Measurements from ENCODE around the gene FMN1. TPM values are rescaled to one million over a fixed set of nuclear protein-coding genes. Genes with fewer than 3 reads are reported as not detected.

The FMN1 gene
- total and polyA plus RNA-seq, 2 of the 8 experiments (the other 6 are each of a cell fraction or from before 2014, with no cell fraction given) = 0.27 to 3.7 TPM

DNA sequence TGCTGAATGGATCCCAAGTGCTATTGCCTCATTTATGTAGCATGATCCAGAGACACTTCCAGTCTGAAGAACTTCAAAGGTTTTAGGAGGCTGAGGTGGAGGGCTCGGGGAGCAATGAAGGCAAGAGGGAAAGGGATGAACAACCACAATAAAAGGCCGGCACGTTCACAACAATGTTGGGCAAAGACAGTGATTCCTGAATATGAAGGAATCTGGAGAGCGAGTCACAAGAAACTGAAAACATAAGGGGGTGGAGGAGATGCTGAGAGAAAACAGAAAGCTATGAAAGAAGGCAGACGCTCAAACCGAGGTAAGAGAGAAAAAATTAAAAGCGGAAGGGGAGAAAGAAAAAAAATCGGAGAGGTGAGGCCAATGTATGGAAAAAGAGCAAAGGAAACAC lies 356.6 kb downstream of the FMN1 start:
- H2BK15ac ChIP-seq (ENCODE audit: low read length) = no peak overlapping the region
- H3K9ac ChIP-seq (replicated peaks in 1 of 4; ENCODE audit: extremely low read depth in 1 of 4, low read depth in 3 of 4, low read length in 3 of 4) = no peak overlapping the region
- ChIA-PET POLR2A (ENCODE audit: partially characterized antibody) (no interaction called here), CTCF (ENCODE audit: partially characterized antibody) (no interaction called here)
- no peak overlapping the region for H2BK12ac ChIP-seq (ENCODE audit: low read depth, low read length)
- 84% methylated on average over 8 of the region's 8 CpGs; no CpG with 5 or more reads in 1 of the 2 experiments for WGBS, 2 experiments (ENCODE audit: extremely low coverage in 1 of 2, insufficient coverage in 1 of 2, insufficient read length in 1 of 2, insufficient replicate concordance in 2 of 2, low coverage in 1 of 2, low lambda C conversion rate in 2 of 2, missing lambda C conversion rate in 1 of 2)
- no peaks in the 10 kb centered on the region; the same call in 1 of the 2 replicates for H3K23me2 ChIP-seq (ENCODE audit: low read depth, low read length)
- H2AK5ac ChIP-seq (ENCODE audit: low read depth, low read length) = no peak overlapping the region
- H2AFZ ChIP-seq (ENCODE audit: low read length) = no peak overlapping the region
- no peak overlapping the region for H4K8ac ChIP-seq (ENCODE audit: extremely low read depth, insufficient read depth, low read length)
- H3K18ac ChIP-seq (ENCODE audit: extremely low read depth, low read length) = no peak overlapping the region
- H3K23ac ChIP-seq (ENCODE audit: insufficient read length) = no peak overlapping the region
- no peaks in the 10 kb centered on the region for H4K20me1 ChIP-seq (replicated peaks in 1 of 2; ENCODE audit: control insufficient read depth in 1 of 2, insufficient read depth in 2 of 2, low read length in 2 of 2)
- no peaks in the 10 kb centered on the region for H3K79me2 ChIP-seq (ENCODE audit: control insufficient read depth in 1 of 2, insufficient read depth in 2 of 2, low read length in 2 of 2)
- DNase-seq (ENCODE audit: low read depth in 1 of 2, low spot score in 2 of 2) (no peak), FAIRE-seq (no peak)
- no peaks in the 10 kb centered on the region for H3K36me3 ChIP-seq (ENCODE audit: control insufficient read depth in 2 of 4, insufficient read depth in 4 of 4, low read length in 3 of 4)
- H2BK5ac ChIP-seq (ENCODE audit: low read depth, low read length) = no peak overlapping the region
- no peak overlapping the region for H4K5ac ChIP-seq (ENCODE audit: insufficient read length, low read depth, low read length)
- no peak overlapping the region for H3K27ac ChIP-seq (ENCODE audit: low read depth, low read length)
- H3K79me1 ChIP-seq (ENCODE audit: low read depth, low read length) = no peaks in the 10 kb centered on the region
- H4K91ac ChIP-seq (replicated peaks; ENCODE audit: insufficient read length, low read length) = no peak overlapping the region
- no peaks in the 10 kb centered on the region for H3K27me3 ChIP-seq (replicated peaks in 1 of 4; ENCODE audit: control insufficient read depth in 3 of 4, extremely low read depth in 1 of 4, insufficient read depth in 3 of 4, low read length in 3 of 4)
- no peak overlapping the region for H3K4ac ChIP-seq (replicated peaks; ENCODE audit: insufficient read length, low read depth, low read length)
- H3K56ac ChIP-seq (replicated peaks; ENCODE audit: insufficient read length, low read depth, low read length) = no peak overlapping the region
- H3K9me3 ChIP-seq (ENCODE audit: insufficient read depth in 2 of 2, low read depth in 1 of 2, low read length in 1 of 2) = no peaks in the 10 kb centered on the region
- no peak overlapping the region for H3K14ac ChIP-seq (ENCODE audit: insufficient read length)
- H2BK20ac ChIP-seq (ENCODE audit: low read length) = no peak overlapping the region
- H2BK120ac ChIP-seq (replicated peaks; ENCODE audit: low read depth, low read length) = no peak overlapping the region
- no peak overlapping the region for H3K4me3 ChIP-seq (ENCODE audit: extremely low read depth in 1 of 4, insufficient read depth in 2 of 4, low read depth in 3 of 4, low read length in 4 of 4)
- H3K4me2 ChIP-seq (ENCODE audit: insufficient read depth in 1 of 2, low read depth in 2 of 2, low read length in 2 of 2) = no peak overlapping the region
- H3K4me1 ChIP-seq (replicated peaks in 1 of 4; ENCODE audit: control insufficient read depth in 3 of 4, insufficient read depth in 4 of 4, low read length in 3 of 4) = peaks cover 0 to 4% (median 0%) of the 10 kb centered on the region in 4 experiments; a peak in 2 of 7 replicates
- TF ChIP-seq RFX5 (IDR thresholded peaks at IDR 0.05; ENCODE audit: borderline replicate concordance, low read depth, low read length) (no peak), TEAD4 (IDR thresholded peaks at IDR 0.05; ENCODE audit: low read depth, low read length) (no peak), EP300 (IDR thresholded peaks at IDR 0.05; ENCODE audit: borderline replicate concordance in 1 of 2, low read depth in 2 of 2, low read length in 2 of 2) (no peak), CHD2 (IDR thresholded peaks at IDR 0.05; ENCODE audit: low read length) (no peak), ZNF274 (IDR thresholded peaks at IDR 0.05; ENCODE audit: borderline replicate concordance, extremely low read depth, low read length) (no peak), POU5F1 (IDR thresholded peaks at IDR 0.05; ENCODE audit: low read depth, low read length) (no peak), CBX8 (IDR thresholded peaks at IDR 0.05; ENCODE audit: borderline replicate concordance, low read depth, low read length) (no peak), RNF2 (IDR thresholded peaks at IDR 0.05; ENCODE audit: borderline replicate concordance, low read depth, low read length, missing control alignments, poor library complexity, severe bottlenecking) (no peak), BRCA1 (IDR thresholded peaks at IDR 0.05; ENCODE audit: low read depth, low read length) (no peak)
- TF ChIP-seq, protein P1, sequence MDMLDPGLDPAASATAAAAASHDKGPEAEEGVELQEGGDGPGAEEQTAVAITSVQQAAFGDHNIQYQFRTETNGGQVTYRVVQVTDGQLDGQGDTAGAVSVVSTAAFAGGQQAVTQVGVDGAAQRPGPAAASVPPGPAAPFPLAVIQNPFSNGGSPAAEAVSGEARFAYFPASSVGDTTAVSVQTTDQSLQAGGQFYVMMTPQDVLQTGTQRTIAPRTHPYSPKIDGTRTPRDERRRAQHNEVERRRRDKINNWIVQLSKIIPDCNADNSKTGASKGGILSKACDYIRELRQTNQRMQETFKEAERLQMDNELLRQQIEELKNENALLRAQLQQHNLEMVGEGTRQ (IDR thresholded peaks at IDR 0.05; ENCODE audit: low read length) = no peak
- TF ChIP-seq, protein P2, sequence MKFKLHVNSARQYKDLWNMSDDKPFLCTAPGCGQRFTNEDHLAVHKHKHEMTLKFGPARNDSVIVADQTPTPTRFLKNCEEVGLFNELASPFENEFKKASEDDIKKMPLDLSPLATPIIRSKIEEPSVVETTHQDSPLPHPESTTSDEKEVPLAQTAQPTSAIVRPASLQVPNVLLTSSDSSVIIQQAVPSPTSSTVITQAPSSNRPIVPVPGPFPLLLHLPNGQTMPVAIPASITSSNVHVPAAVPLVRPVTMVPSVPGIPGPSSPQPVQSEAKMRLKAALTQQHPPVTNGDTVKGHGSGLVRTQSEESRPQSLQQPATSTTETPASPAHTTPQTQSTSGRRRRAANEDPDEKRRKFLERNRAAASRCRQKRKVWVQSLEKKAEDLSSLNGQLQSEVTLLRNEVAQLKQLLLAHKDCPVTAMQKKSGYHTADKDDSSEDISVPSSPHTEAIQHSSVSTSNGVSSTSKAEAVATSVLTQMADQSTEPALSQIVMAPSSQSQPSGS (IDR thresholded peaks at IDR 0.05; ENCODE audit: low read length) = no peak
